Globus pallidus (tissue), 1 donor: ENCODE data around the gene CHRM1.
"Not testable (repeated sequence)": the region's sequence is repeated elsewhere in the genome, so short reads cannot be mapped to it uniquely, and the experiment has no call there.

ENCODE experiments used
- DNase-seq: peaks from one replicate; pipeline ENCODE4 v3.0.0-alpha.2; 2015; ENCODE audit warnings: low spot score

The CHRM1 gene

DNA sequence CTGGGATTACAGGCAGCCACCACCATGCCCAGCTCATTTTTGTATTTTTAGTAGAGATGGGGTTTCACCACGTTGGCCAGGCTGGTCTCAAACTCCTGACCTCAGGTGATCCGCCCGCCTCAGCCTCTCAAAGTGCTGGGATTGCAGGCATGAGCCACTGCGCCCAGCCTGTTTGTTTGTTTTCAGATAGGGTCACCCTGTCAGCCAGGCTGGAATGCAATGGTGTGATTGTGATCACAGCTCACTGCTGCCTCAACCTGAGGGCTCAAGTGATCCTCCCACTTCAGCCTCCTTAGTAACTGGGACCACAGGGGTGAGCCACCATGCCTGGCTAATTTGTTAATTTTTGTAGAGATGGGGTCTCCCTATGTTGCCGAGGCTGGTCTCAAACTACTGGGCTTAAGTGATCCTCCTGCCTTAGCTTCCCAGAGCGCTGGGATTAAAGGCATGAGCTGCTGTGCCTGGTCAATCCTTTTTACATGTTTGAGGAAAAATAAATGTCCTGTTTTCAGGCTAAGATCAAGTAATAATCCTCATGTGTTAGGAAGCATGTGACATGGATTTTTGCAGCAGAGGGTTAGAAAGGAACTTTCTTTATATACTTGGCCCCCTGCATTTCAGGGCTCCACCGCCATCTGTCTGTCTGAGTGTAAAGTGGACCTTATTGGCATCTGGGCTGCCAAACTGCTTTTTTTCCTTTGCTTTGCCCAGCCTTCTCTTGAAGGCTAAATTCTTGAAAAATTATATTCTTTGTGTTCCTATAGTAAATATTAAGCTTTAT lies 45.3 kb downstream of the CHRM1 start:
- DNase-seq, result no peak

DNA sequence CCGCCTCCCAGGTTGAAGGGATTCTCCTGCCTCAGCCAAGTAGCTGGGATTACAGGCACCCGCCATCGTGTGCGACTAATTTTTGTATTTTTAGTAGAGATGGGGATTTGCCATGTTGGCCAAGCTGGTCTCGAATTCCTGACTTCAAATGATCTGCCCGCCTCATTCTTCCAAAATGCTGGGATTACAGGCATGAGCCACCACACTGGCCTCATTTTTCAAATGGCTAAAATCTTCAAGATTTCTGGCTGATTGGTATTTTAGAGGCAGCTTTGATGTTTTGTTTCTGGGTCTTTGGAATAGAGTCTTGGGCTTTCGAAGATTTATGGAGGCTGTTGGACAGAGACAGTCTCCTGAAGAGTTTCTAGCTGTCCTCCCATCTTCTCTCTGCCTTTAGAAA lies 46.3 kb downstream of the CHRM1 start:
- no peak for DNase-seq

GRCh38 chr11:62865635-62866034 lies 55.5 kb downstream of the CHRM1 start:
- no peak for DNase-seq

DNA sequence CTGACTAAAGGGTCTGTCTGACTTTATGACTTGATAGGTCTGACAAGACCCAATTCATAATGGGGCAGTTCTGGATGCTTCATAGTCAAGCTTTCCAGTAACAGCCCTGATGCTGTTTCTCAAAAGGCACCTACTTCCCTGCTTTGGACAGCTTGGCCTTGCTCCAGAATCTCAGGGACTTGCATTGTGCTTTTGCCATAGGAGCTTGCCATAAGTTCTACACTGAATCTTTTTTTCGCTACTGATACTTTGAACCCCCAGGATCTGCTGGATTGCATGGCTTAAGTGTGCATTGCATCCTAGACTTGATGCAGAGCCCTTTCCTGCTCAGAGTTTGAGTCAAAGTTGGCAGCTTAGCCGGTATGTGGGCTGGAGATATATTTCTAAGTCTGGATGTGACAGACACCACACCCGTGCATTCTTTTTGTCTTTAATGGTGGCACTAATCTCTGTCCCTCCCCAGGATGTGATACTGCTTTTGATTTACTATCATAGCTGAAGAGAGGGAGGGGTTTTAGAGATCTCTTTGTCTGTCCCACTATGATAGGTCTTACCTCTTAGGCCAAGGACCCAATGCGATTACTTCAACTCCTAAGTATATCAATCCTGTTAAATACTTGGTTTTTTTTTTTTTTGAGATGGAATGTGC lies 57.4 kb downstream of the CHRM1 start:
- no peak for DNase-seq

DNA sequence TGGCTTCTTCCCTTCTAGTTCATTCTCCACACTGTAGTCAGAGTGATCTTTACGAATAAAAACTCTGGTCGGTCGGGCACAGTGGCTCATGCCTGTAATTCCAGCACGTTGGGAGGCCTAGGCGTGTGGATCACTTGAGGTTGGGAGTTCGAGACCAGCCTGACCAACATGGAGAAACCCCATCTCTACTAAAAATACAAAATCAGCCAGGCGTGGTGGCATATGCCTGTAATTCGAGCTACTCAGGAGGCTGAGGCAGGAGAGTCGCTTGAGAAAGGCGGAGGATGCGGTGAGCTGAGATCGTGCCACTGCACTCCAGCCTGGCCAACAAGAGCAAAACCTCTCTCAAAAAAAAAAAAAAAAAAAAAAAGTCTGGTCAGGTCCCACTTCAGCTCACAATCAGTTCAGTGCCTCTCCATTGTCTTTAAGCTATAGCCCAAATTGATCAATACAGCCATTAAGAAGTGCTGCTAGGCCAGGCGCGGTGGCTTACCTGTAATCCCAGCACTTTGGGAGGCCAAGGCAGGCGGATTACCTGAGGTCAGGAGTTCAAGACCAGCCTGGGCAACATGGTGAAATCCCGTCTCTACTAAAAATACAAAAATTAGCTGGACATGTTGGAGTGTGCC lies 59.5 kb downstream of the CHRM1 start:
- not testable (repeated sequence) for DNase-seq

DNA sequence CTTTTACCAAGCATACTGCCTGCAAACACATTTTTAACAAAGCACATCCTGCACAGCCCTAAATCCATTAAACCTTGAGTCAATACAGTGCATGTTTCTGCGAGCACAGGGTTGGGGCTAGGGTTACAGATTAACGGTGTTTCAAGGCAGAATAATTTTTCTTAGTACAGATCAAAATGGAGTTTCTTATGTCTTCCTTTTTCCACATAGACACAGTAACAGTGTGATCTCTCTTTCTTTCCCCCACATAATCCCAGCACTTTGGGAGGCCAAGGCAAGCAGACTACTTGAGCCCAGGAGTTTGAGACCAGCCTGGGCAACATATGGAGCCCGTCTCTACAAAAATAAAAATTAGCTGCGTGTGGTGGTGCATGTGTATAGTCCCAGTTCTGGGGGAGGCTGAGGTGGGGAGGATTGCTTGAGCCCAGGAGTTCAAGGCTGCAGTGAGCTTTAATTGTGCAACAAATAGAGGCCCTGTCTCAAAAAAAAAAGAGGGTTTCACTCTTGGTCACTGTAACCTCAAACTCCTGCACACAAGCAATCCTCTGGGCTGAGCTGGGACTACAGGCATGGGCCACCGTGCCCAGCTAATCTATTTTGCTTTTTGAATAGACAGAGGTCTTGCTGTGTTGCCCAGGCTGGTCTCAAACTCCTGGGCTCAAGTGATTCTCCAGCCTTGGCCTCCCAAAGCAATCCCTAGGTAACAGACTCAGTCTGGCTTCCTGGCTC lies 60.2 kb downstream of the CHRM1 start:
- no peak for DNase-seq

DNA sequence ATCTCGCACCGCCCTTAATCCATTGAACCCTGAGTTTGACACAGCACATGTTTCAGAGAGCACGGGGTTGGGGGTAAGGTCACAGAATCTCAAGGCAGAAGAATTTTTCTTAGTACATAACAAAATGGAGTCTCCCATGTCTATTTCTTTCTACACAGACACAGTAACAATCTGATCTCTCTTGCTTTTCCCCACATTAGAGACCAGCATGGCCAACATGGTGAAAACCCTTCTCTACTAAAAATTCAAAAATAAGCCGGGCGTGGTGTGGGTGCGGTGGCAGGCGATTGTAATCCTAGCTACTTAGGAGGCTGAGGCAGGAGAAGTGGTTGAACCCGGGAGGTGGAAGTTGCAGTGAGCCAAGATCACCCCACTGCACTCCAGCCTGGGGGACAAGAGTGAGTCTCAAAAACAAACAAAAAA lies 61.9 kb downstream of the CHRM1 start:
- not testable (repeated sequence) for DNase-seq
